Ectodermal cell (in vitro differentiated cells): ENCODE measurements around the gene TRAM2.

ENCODE experiments used
- H3K27ac ChIP-seq: 2 replicates; pipeline ENCODE4 v1.7.0; 2013; ENCODE audit warnings: mild to moderate bottlenecking, low read depth, low read length; ENCODE audit not compliant: insufficient read depth, poor library complexity, severe bottlenecking
- H3K27me3 ChIP-seq: 2 replicates; pipeline ENCODE4 v1.7.0; 2013; ENCODE audit warnings: mild to moderate bottlenecking, low read length; ENCODE audit not compliant: insufficient read depth, control insufficient read depth, poor library complexity, severe bottlenecking
- H3K36me3 ChIP-seq: one replicate; pipeline ENCODE4 v1.7.0; 2013; ENCODE audit warnings: low read length; ENCODE audit not compliant: control insufficient read depth, insufficient read depth
- H3K4me1 ChIP-seq: one replicate; pipeline ENCODE4 v1.7.0; 2013; ENCODE audit warnings: low read length; ENCODE audit not compliant: control insufficient read depth, insufficient read depth
- H3K4me3 ChIP-seq: 2 replicates; pipeline ENCODE4 v1.7.0; 2013; ENCODE audit warnings: low read depth, low read length, control low read depth; ENCODE audit not compliant: insufficient read depth
- H3K9me3 ChIP-seq: 2 replicates; pipeline ENCODE4 v1.7.0; 2013; ENCODE audit warnings: mild to moderate bottlenecking, low read length, moderate library complexity; ENCODE audit not compliant: control insufficient read depth
- WGBS, 2 experiments: methylation state at CpG; one replicate each; pipeline ENCODE4 v1.1.7; 2013; ENCODE audit warnings: missing lambda C conversion rate in 2 of 2; 5-methylcytosine and 5-hydroxymethylcytosine counted together

TRAM2 gene

GRCh38 chr6:52497652-52498408 is 79.0 kb downstream of the TRAM2 start:
- Histone ChIP-seq H3K27ac (no peak overlapping the region), H3K36me3 (no peaks in the 10 kb centered on the region), H3K4me3 (no peak overlapping the region), H3K27me3 (no peaks in the 10 kb centered on the region), H3K4me1 (peaks cover 1% of the 10 kb centered on the region), H3K9me3 (no peaks in the 10 kb centered on the region)
- WGBS, 2 experiments = 91 to 94% methylated on average over 13 to 14 of the region's 14 CpGs

- Histone ChIP-seq H3K27me3 (no peaks in the 10 kb centered on the region), H3K4me1 (no peaks in the 10 kb centered on the region), H3K27ac (no peak overlapping the region), H3K4me3 (no peak overlapping the region), H3K9me3 (no peaks in the 10 kb centered on the region), H3K36me3 (no peaks in the 10 kb centered on the region)
- WGBS, 2 experiments = 86 to 93% methylated on average over 2 of the region's 2 CpGs
Measured at GRCh38 chr6:52496631-52497030, 80.2 kb downstream of the TRAM2 start.

- 87 to 93% methylated on average over 3 of the region's 3 CpGs for WGBS, 2 experiments
- Histone ChIP-seq H3K27me3 (no peaks in the 10 kb centered on the region), H3K4me1 (no peaks in the 10 kb centered on the region), H3K4me3 (no peak overlapping the region), H3K27ac (no peak overlapping the region), H3K36me3 (no peaks in the 10 kb centered on the region), H3K9me3 (no peaks in the 10 kb centered on the region)
Measured at GRCh38 chr6:52495922-52496321, 80.9 kb downstream of the TRAM2 start.

- H3K36me3 ChIP-seq = no peaks in the 10 kb centered on the region
- no peaks in the 10 kb centered on the region for H3K9me3 ChIP-seq
- H3K27me3 ChIP-seq = no peaks in the 10 kb centered on the region
- H3K4me3 ChIP-seq = no peak overlapping the region
- WGBS, 2 experiments = 95% methylated on average over 7 of the region's 7 CpGs
- no peak overlapping the region for H3K27ac ChIP-seq
- H3K4me1 ChIP-seq = no peaks in the 10 kb centered on the region
Measured at GRCh38 chr6:52494298-52495072, 82.4 kb downstream of the TRAM2 start.

GRCh38 chr6:52493669-52494068 is 83.2 kb downstream of the TRAM2 start:
- whole genome bisulfite sequencing, 2 experiments = 90 to 94% methylated on average over 3 of the region's 3 CpGs
- no peak overlapping the region for H3K27ac ChIP-seq
- H3K36me3 ChIP-seq = no peaks in the 10 kb centered on the region

GRCh38 chr6:52491203-52492069 is 85.4 kb downstream of the TRAM2 start:
- no peaks in the 10 kb centered on the region for H3K9me3 ChIP-seq
- no peak overlapping the region for H3K27ac ChIP-seq
- H3K27me3 ChIP-seq = no peaks in the 10 kb centered on the region
- no peak overlapping the region for H3K4me3 ChIP-seq
- H3K4me1 ChIP-seq = no peaks in the 10 kb centered on the region
- 95 to 97% methylated on average over 14 of the region's 14 CpGs for WGBS, 2 experiments
- H3K36me3 ChIP-seq = no peaks in the 10 kb centered on the region

More at GRCh38 chr6:52493669-52494068, 83.2 kb downstream of the TRAM2 start:
- H3K9me3 ChIP-seq = no peaks in the 10 kb centered on the region
- H3K4me1 ChIP-seq = no peaks in the 10 kb centered on the region
- H3K27me3 ChIP-seq = no peaks in the 10 kb centered on the region
- no peak overlapping the region for H3K4me3 ChIP-seq

- WGBS, 2 experiments = 93 to 97% methylated on average over 5 of the region's 5 CpGs
- H3K36me3 ChIP-seq = no peaks in the 10 kb centered on the region
- no peaks in the 10 kb centered on the region for H3K27me3 ChIP-seq
- H3K27ac ChIP-seq = no peak overlapping the region
- H3K4me1 ChIP-seq = no peaks in the 10 kb centered on the region
- H3K9me3 ChIP-seq = no peaks in the 10 kb centered on the region
- H3K4me3 ChIP-seq = no peak overlapping the region
Measured at GRCh38 chr6:52489881-52490280, 87.0 kb downstream of the TRAM2 start.

- no peaks in the 10 kb centered on the region for H3K27me3 ChIP-seq
- WGBS, 2 experiments = 98 to 100% methylated on average over 3 of the region's 3 CpGs
- H3K4me1 ChIP-seq = no peaks in the 10 kb centered on the region
- H3K27ac ChIP-seq = no peak overlapping the region
- no peaks in the 10 kb centered on the region for H3K36me3 ChIP-seq
- no peaks in the 10 kb centered on the region for H3K9me3 ChIP-seq
- no peak overlapping the region for H3K4me3 ChIP-seq
Measured at GRCh38 chr6:52483671-52484003, 93.2 kb downstream of the TRAM2 start.

GRCh38 chr6:52482903-52483670 is 93.8 kb downstream of the TRAM2 start:
- no peaks in the 10 kb centered on the region for H3K27me3 ChIP-seq
- no peaks in the 10 kb centered on the region for H3K4me1 ChIP-seq
- 96 to 97% methylated on average over 7 of the region's 7 CpGs for WGBS, 2 experiments
- no peaks in the 10 kb centered on the region for H3K9me3 ChIP-seq
- no peaks in the 10 kb centered on the region for H3K36me3 ChIP-seq
- no peak overlapping the region for H3K4me3 ChIP-seq
- no peak overlapping the region for H3K27ac ChIP-seq
